GM19035 (cell line): ENCODE results near the gene RIN2.
A peak's percentile ranks its signal among the peaks of the same experiment; 100 is the strongest.

Source experiments
- ATAC-seq: cut with Tn5 transposase; IDR thresholded peaks from one replicate; pipeline ENCODE4 v1.9.1; 2021; ENCODE audit not compliant: unreplicated experiment

RIN2 gene

DNA sequence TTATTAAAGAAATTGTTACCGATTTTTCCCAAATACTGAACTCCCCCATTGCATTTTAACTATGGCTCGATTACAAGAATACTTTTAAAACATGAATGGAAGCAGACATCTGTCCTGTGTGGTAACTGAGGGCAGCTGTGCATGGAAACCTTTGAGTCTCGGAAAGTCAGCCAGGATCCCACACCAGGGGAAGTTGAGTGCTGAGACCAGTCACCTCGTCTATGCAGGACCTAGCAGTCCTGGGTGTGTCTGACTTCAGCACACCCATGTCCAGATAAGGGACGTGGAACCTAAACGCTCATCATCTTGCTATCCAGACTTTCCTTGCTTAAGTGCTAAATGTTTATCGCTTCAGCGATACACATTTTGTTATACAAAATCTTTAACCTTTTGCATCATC is 6.1 kb downstream of the RIN2 start:
- no peak for ATAC-seq

DNA sequence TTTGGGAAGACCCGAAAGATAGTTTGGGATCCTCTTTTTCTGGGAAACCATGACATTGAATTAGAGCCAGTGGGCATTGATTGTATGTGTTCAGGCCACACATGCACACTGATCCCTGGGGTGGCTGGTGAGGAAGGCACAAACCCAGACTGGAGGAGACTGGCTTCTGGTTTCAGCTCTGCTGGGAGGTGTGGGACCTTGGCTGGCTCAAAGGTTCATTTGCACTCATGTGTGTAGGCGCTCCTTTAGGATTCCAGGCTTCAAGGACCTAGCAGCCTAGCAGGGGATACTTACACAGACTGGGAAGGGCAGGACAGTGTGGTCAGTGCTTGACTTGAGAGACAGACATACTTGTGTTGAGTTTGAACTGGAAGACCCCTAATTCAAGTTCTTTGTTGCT is 7.2 kb downstream of the RIN2 start:
- no peak for ATAC-seq

DNA sequence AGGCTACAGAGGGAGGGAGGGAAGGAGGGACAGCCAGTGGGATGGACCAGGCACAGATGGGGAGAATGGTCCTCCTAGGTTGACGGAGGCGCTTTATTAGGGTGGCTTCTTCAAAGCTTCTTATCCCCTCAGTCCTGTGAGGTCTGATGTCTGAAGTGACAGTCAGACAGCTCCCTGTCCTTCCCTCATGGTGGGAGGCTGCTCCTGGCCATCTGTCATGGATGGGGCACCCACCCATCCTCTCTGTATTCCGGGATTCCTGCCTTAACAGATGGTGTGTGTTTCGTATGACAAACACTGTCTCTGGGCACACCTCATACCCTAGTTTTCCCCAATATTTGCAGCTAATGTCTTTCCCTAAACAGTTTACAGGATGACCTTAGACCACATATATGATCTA is 7.9 kb downstream of the RIN2 start:
- no peak for ATAC-seq

DNA sequence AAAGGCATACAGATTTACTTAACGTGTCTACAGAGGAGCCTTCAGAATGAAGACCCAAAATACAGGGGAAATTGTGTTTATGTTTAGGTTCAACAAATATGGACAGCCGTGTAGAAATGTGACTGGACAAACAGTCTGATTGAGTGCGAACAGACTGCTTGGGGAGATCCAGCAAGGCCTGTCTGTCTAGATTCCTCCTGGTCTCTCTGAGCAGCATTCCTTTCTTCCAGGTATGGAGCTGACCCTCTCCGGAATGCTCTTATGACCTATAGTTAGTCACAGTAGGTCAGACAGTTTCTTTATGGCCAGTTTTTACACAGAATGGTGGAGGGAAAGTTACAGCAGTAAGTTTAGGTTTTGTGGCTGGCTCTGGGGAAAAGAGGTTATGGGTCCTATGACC is 9.0 kb downstream of the RIN2 start:
- no peak for ATAC-seq

DNA sequence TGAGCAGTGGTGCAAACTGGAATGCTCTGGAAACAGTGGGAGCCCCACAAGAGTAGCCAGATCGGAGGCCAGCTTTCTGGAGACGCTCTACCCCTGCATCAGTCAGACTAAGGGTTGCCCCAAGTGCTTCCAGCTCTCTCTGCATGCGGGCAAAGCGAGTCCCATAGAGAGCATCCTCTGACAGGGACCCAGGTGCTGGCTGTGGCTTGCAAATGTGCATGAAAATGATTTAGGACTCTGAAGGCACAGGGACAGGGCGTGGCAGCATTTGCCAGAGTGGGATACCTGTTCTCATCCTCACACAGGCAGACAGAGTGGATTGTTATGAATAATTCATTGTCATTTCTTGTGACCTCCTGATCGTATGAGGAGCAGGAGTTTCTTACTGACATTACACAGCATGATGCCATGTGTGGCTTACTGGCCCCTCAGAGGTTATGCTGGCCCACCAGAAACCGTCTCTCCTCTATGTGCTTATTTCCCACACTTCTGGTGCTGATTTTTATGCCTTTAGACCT is 10.3 kb downstream of the RIN2 start:
- ATAC-seq: no peak

DNA sequence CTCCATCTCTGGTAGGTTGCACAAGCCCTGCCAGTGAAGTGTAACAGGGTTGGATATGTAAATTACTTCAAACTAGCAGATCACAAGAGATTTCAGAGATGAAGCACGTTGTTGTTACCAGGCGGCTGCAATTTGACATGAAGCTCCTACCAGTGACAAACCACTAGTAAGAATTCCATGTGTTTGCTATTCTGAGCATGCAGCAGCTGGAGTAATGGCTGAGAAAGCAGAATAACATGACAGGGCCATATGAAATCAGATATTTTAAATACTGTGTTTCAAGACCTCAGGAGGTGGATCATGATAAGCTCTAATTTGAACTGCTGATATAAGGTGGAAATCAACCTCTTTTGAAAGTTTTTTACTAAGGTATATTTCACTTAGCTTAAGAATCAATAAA is 11.4 kb downstream of the RIN2 start:
- ATAC-seq: no peak

DNA sequence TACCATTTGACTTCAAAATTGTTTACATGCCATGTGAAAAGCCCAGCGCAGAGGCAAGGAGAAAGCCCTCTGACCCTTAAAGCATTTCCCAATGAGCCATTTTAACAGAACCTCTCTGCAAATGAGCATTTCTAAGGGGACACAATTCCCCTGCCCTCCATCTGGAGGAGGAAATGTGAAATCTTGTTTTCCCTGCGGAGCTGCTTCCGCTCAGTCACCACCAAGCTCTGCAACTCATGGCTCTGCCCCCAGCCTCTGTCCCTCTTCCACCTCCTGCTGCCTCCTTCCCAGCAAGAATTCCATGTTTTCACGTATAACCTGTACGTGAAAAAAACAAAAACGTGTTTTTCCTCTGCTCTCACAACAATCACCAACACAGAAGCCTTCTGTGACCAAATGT is 12.3 kb downstream of the RIN2 start:
- ATAC-seq: no peak

DNA sequence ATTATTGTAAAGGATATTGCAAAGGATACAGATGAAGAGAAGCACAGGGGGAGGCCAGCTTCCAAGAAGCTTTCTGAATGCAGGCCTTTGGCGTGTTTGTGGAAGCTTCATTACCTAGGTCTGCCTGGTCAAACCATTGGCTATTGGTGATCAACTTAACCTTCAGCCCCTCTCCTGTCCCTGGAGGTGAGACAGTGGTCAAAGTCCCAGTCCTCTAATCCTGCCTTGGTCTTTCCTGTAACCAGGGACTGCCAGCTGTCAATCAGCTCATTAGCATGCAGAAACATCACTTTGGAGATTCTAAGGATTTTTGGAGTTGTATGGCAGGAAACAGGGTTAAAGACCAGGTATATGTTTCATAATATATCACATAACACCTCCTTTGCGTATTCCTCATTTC is 13.0 kb downstream of the RIN2 start:
- ATAC-seq: no peak

DNA sequence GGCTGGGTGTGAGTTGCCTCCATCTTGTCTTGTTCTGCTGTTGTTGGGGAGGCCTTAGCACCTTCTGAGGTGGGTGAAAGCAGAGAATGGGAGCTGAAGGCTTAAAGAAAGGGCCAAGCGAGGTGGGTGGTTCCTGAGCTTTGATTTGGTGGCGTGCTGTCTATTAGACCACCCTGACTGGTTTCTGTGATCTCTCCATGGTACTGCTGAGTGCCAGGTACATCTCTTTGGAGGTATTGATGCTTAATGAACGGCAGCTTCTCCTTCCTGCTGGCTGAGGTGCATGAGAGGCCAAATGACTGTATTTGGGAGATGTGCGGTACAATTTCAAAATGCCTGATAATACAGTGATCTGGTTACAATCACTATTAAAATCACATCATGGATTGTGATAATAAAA is 15.4 kb downstream of the RIN2 start:
- ATAC-seq: no peak

DNA sequence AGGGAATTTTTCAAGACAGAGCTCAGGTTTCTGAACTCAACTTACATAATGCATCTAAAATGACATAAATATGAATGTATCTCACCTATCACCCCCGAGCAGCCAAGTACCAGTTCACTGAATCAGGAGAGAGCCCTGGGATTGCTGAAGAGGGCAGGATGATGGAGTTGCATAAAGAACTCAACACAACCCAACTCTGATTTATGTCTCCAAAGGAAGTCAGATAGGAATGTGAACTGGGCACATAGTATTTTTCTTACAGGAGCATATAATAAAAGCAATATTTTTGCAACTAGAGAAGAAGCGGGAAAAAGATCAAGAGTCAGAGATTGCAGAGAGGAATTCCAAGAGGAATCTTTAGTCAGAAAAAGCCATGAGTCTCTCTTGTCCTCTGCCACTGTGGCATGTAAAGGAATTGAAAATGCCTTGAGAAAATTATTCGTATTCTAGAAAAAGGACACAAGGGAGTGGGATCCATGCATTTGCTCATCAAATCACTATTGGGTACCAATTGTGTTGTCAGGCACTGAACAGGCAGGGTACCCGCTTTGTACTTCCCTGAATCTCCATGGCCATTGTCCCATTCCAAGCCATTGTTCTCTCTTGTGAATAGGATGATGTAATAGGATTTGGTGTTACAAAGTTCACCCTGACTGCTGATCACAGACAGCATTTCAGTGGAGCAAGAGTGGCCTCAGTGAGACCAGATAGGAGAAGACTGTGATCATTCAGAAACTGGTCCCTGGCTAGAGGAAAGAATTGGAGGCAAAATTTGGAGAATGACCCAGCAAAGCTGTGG is 16.3 kb downstream of the RIN2 start:
- ATAC-seq: no peak

DNA sequence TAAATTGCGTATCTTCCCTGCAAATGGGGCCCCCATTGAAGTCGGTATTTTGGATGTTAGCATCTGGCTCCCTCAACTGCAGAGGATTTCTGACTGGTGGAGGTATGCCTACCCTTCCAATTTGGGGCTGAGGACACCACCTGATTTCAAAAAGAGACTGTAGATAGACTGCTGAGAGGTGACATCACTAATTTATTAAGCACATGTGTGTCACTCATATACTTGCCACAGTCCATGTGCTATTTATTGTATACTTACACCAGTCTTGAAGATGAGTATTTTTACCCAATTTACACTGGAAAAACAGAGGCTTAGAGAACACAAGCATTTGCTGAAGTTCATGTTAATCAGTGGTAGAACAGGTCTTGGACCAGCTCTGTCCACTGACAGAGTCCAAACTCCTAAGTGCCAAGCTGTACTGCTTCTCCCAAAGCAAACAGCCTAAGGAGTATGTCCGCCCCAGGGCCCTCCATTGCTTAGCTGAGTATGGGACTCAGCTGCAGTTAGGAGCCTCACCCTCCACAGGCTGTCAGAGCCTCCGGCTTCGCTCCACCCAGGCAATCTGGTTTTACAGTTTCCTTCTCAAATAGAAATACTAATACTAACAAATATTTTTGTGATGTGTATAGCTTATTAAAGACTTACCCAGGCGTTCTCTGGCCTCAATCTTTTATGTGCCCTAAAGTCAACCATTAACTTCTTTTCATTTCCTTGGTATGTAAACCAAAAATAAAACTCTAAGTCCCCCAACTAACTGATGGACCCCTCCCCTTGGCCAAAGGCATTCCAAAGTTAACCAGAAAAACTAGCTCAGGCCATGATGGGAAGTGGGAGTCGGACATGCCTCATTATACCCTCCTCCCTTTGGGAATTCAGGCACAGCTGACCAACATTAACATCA is 17.5 kb downstream of the RIN2 start:
- no peak for ATAC-seq

DNA sequence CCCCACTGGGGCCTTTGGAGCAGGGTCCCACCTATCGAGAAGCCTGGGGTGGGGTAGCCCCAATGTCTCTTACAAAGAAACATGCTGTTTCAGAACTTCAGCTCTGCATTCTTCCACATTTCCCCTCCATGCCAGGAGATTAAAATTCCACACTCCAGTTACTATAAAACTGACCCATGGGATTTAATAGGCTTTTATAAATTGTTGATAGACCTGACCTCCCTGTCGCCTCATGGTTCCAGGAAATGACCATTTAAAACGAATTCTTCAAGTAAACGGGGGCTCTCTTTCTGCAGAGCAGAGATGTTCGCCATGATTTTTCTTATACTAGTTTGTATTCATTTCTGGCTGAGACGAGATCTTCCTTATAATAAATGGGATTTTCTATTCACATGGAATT is 19.3 kb downstream of the RIN2 start:
- ATAC-seq: no peak

DNA sequence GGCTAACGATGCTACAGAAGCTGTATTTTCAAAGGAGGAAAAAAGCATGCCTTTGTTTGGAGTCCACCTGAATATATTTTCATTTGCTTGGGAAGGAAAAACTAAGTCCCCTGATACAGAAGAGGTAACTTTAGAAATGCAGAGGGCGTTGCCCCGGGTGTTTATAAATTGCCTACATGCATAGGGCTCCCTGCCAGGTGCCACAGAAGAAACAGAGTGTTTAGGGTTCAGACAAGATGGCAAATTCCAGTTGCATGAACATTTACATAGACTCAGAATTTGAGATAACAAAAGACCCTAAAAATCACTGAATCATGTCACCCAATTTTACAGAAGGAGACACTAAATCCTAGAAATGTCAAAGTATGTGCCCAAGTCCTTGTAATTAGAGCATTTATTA is 19.9 kb downstream of the RIN2 start:
- no peak for ATAC-seq

DNA sequence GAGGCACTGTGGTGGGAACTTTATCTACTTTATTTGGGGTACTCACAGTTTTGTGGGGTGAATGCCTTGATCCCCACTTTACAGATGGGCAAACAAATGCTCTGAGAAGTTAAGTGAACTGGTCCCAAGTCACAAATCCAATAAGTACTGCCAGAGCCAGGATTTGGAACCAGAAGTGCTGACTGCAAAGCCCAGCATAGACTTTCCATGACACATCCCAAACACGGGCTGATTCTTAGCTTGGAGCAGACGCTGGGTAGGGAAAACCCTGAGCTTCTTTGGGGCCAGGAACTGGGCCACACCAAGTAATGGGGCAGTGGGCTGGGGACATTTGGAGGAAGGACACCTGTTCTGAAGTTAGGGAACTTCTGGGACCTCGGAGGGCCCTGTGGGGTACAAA is 20.3 kb downstream of the RIN2 start:
- ATAC-seq: no peak

DNA sequence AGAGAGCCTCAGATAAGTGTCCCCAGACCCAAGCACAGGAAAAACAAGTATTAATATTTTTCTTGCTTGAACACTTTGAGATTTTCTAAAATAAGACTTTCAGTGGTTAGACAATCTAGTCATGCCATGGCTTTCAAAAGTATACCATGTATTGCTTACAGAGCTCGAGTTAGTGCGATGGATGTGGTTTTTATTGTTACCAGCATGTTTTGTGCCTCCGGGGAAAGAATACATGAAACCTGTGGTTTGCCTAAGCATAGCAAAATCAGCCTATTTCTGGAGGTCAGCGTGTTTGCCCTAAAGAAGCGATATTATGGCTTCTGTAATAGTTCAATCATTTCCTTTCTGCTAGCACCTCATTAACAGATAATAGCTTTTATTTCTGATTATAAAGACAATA is 21.6 kb downstream of the RIN2 start:
- ATAC-seq: peak; percentile 72

DNA sequence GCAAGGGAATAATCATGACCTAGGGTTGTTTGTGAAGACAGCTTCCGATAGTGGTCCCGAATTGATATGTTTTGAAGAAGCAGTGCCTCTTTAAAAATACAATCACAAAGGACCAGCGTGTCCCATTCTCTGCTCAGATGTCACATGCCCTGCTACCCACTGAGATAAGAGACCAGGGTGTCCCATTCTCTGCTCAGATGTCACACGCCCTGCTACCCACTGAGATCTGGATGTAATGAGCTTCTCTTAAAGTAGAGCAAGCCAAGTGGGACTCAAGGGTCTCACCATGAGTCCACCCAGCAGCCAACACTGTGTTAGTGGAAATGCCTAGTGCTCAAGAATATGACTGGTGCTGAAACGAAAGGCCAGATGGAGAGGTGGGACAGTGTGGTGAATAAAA is 22.2 kb downstream of the RIN2 start:
- no peak for ATAC-seq

DNA sequence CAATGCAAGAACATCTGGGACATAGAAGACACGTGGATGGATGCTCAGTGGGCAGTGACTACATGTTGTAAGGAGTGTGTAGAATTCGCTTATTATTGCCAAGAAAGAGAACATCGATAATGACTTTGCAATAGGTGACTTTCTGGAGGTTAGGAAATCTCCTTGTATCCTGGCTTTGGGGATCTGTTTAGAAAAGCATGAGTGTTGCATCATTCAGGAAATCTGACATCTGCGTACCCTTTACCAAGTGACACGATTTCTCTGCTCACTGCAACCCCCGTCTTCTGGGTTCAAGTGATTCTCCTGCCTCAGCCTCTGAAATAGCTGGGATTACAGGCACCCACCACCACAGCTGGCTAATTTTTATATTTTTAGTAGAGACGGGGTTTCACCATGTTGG is 23.2 kb downstream of the RIN2 start:
- ATAC-seq: no peak

DNA sequence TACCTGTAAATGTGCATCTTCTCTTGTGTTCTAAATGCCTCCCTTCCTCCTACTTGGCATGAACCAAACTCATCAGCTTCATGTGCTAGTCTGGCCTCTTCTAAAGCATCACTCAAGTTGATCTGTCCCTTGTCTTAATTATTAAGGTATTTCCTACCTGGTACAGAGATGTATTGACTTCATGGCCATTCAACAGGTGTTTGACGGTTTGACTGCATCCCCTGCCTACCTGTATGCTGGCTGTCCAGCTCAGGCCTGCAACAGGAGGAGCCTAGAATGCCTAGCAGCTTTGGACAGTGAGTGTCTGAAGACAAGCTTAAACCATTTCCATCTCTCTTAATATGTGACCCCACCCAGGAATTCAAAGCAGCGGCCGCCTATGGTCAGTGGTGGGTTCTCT is 24.6 kb downstream of the RIN2 start:
- no peak for ATAC-seq

DNA sequence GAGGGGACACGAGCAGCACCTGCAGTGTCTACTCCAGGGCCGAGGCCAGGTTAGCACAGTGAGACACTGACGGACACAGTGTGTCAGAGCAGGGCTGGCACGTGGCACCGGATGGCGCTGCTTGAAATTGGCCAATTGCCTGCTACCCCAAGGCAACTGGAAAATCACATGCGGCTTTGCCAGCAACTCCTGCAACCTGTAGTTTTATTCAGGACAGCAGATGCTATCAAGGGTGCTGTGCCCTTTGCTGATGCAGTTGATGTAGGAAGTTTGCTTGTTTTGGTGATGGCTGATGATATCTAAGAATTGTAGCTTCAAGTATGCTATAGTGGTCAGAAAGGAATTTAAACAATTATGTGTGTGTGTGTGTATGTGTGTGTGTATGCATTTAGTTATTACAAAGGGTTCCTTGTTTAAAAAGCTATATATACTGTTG is 25.9 kb downstream of the RIN2 start:
- ATAC-seq: no peak

DNA sequence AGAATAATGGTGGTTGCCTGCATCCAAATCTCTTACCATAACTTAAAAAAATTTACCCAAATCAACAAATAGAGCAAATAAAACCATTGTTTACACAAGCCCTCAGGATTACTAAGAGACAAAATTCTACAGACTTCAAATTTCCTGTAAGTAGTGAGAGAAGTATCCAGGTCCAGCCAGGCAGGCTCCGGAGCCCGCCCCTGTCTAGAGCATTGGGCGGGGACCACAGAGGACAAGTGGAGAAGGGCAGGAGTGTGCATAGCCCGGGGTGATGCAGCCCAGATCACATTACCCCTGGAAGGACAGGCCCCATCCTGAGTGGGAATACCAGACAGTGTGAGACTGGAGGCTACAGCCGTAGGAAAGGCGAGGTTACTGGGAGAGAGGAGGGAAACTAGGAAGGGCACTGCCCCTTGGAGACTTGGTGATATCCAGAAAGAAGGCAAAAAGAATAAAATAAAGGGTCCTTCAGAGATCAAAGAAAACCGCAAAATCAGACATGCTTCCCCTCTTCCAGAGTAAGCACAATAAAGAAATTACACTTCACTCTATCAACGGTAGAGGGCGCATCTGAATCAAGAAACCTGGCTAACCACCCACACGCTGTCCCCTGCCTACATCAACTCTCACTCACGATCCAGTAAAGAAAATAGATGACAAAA is 26.6 kb downstream of the RIN2 start:
- ATAC-seq: no peak

DNA sequence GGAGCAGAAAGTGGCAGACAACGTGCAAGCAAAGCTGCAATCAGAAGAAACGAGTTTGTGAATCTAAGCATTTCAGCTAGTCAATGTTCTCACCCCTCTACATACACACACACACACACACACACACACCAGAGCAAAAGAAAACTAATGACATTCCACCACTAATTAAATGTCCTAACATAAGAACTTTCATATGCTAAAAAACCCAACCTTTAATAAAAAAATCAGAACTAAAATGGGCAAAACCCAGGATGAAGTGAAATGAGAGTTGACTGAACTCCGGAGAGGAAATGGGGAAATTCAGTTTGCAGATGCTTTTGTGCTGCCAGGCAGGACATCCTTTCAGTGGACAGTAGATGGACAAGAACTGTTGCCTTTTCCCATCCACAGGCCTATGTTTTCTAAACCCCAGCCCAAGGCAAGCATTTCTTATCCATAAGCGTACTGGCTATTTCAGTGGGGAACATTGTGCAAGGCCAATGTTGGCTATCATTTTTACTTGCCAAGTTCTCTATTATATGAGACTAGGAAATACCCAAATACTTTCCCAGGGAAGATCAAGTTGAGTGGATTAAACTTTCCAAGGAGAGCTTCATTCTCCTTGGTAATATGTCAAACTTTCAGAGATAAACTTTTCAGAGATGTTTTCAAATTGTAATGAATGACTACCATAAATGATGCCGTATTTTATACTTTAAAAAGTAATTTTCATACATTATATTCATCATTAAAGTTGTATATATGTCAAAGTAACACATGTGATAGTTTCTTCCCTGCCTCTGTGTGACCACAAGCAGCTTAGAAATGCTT is 27.3 kb downstream of the RIN2 start:
- no peak for ATAC-seq
